GM03348 (cell line): ENCODE results near the gene EP400.

ENCODE experiments used
- DNase-seq: peaks from one replicate; pipeline ENCODE4 v3.0.0; 2012; ENCODE audit warnings: low spot score

The EP400 gene, protein sequence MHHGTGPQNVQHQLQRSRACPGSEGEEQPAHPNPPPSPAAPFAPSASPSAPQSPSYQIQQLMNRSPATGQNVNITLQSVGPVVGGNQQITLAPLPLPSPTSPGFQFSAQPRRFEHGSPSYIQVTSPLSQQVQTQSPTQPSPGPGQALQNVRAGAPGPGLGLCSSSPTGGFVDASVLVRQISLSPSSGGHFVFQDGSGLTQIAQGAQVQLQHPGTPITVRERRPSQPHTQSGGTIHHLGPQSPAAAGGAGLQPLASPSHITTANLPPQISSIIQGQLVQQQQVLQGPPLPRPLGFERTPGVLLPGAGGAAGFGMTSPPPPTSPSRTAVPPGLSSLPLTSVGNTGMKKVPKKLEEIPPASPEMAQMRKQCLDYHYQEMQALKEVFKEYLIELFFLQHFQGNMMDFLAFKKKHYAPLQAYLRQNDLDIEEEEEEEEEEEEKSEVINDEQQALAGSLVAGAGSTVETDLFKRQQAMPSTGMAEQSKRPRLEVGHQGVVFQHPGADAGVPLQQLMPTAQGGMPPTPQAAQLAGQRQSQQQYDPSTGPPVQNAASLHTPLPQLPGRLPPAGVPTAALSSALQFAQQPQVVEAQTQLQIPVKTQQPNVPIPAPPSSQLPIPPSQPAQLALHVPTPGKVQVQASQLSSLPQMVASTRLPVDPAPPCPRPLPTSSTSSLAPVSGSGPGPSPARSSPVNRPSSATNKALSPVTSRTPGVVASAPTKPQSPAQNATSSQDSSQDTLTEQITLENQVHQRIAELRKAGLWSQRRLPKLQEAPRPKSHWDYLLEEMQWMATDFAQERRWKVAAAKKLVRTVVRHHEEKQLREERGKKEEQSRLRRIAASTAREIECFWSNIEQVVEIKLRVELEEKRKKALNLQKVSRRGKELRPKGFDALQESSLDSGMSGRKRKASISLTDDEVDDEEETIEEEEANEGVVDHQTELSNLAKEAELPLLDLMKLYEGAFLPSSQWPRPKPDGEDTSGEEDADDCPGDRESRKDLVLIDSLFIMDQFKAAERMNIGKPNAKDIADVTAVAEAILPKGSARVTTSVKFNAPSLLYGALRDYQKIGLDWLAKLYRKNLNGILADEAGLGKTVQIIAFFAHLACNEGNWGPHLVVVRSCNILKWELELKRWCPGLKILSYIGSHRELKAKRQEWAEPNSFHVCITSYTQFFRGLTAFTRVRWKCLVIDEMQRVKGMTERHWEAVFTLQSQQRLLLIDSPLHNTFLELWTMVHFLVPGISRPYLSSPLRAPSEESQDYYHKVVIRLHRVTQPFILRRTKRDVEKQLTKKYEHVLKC (N-terminal part only)

DNA sequence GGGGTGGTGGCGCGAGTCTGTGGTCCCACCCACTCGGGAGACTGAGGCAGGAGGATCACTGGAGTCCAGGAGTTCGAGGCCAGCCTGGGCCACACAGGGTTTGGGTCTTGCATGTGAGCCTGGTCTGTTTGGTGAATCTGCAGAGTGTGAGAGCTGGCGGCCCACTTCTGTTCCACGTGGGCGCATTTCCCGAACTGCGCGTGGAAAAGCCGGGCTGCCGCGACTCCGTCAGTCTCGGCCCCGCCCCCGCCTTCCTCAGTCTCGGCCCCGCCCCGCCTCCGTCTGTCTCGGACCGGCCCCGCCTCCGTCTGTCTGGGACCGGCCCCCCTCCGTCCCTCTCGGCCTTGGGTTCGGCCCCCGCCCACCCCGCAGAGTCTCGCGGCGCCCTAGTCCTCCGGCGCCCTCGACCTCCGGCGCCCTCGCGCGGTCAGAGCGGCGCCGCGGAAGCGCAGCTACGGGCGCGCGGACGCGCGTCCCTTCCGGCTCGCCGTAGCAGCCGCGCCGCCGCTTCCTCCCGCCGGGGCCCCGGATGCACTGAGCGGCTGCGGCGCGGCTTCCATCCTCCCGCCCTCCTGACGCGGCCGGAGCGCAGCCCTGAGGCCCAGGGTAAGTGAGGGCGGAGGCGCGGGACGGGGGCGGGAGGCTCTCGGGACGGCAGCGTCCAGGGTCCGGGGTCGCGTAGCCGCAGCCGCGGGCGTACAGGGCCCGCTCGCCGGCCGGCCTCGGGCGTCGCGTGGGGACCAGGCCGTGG lies at the start of gene EP400:
Gene EP400 (plus strand): TSS at position 512 of the 751 bp plus-strand sequence. CDS start 10,678 bp downstream, outside the sequence.
- DNase-seq = peak; percentile 99

DNA sequence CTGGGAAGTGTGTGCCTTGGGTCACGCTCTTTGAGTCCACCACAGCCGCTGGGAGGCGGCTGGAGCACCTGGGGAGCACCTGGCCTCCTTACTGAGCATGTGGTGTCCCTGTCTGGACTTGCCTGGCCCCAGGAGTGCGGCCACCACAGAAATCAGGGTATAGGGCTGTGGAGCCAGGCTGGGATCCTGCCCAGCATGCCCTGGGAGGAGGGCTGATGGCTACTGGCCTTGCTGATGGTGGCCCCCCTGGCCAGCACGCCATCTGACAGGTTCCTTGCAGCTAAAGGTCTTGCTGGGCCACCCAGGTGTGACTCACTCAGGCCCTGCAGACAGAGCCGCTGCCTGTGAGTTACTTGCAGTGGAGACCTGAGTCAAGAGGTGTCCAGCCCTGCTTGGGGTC lies 49.3 kb upstream of the EP400 start:
- no peak for DNase-seq

DNA sequence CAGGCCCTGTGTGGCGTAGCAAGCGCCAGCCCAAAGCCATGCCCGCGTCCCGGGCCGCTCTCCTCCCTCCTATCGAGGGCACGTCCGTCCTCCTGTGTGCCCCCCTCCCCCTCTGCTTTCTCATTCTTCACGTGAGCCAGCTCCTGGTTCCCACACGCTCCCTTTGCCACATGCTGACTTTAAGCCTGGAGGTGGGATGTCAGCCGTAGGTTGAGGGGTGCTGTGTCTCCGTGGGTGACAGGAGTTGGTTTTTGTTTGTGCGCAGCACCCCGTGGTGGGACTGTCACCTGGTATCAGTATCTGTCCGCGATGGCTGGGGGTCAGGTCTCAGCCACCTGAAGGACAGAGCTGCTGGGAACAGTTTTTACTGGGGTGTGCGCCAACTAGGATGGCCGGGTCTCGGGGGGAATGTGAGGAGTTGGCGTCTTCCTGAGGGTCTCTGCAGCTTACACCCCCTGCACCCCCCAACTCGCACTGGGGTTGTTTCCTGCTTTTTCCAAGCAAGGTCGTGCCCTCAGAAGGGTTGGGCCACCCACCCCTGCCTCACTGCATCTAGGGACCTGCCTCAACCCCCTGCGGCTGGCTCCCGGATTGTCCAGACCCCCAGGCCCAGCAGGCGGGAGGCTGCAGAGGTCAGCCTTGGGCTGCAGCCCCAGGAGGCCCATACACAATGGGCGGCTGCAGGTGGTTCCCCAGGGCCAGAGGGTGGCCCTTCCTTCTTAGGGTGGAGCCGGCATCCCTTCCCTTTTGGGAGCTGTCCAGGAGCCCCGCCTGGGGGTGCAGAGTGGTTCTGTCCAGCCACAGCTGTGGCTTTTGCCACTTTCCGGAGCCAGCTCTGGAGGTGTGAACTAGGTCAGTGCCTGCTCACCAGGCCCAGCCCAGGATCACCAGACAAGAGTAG lies 48.1 kb upstream of the EP400 start:
- no peak for DNase-seq

DNA sequence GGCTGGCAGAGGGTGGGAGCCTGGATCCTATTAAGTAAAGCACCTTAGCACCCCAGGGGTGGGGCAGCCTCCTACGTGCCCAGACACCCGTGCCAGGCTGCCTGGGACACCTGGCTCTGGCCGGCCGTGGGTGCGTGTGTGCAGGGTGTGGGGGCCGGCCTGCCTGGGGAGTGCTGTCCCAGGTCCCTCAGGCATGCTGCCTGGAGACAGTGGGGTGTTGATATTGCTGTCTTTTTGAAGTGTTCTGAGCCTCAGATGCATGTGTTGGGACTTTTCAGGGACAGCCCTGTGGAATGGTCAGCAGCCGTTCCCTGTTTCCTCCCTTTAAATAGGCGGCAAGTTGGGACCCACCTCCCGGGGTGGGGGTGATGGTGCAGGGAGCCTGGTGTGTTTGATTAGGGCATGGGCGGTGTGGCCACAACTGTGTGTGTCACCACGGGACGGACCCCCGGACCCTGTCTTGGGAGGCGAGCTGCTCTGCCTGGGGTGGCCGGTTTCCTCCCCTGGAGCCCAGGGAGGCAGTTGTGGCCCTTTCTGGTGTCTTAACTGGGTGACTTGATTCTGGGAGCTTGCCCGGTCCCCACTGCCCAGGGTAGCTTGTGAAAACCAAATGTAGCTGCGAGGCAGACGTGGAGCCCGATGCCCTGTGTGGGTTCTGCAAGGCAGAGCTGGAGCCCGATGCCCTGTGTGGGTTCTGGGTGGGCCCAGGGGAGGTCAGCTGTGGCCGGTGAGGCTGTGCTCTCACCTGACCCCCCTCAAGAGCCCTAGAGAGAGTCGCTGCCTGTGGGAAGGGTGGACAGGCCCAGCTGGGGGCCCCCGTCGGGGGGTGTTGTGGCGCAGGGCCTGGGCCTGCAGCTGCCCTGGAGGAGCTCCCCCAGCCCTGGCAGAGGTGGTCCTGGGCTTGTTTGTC lies 47.2 kb upstream of the EP400 start:
- DNase-seq = no peak

DNA sequence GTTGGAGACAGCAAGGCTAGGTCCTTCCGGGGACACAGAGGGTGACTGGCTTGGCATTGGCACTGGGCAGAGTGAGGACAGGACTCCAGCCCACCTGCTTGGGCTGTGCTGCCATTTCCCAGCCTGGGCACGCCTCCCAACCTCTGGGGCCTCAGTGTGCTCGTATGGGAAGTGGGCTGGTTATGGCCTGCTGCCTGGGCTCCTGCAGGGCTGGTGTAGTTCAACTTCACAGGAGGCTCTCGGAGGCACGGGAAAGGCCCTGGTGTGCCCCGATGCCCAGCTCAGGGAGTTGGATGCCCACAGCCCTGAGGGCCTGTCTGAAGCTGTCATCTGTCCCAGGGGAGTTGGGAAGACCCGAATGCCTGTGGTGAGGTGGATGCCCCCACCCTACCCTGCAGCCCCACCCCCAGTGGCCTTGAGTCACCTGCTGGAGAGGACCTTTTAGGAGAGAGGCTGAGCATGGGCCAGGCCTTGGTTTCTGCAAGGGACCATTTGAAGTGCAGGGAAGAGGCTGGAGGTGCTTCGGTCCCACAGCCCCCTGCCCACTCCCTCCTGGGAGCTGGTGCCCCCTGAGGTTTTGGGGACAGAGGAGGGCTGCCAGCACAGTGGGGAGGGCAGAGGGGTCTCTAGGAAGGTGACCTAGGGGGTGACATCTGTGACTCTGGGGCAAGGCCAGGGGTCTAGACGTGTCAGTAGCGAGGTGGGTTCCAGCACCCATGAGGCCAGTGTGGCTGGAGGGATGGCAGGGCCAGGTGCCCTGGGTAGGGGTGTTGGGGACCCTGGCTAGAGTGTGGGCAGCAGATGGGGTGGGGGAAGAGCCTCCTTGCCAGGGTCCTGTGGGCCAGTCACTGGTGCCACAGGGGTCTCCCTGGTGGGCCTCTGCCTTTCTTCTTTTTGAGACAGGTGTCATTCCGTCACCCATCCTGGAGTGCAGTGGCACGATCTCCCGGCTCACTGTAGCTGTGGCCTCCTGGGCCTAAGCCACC lies 46.2 kb upstream of the EP400 start:
- no peak for DNase-seq

DNA sequence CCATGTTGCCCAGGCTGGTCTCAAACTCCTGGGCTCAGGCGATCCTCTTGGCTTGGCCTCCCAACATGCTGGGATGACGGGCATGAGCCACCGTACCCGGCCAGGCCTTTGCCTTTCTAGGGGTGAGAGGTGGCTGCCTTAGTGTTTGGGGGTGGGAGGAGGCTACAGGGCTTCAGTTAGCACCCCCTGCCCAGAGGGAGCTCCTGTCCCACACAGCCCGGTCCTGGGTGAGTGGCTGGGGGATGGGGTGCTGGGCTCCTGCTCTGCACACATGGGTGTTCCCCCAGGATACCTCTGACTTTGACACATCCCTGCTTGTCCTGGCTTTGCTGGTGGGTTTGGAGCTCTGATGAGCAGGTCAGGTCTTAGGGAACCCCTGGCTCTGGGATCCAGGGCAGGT lies 45.4 kb upstream of the EP400 start:
- DNase-seq = no peak

DNA sequence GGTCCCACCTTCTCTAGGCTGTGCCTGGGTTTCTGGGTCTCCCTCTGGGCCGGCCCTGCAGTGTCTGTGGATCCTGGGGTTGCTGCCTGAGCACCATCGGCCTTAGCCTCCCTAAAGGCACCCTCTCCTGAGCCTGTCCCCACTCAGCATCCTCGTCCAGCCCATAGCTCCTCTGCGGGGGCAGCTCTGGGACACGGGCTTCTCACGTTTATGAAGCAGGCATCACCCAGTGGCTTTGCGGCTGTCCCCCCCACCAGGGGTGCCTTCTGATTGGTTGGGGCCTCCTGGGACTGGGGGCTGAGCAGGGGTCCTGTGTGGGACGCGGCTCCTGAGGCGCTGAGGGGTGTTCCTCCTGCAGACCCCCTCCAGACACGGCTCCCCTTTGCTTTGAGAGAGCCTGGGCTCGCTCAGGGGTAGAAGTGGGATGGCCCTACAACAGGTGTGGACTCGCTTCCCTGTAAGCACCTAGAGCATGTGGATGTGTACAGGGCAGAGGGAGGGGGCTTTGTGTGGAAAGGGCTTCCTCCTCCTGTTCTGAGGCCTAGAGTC lies 44.6 kb upstream of the EP400 start:
- DNase-seq = no peak

DNA sequence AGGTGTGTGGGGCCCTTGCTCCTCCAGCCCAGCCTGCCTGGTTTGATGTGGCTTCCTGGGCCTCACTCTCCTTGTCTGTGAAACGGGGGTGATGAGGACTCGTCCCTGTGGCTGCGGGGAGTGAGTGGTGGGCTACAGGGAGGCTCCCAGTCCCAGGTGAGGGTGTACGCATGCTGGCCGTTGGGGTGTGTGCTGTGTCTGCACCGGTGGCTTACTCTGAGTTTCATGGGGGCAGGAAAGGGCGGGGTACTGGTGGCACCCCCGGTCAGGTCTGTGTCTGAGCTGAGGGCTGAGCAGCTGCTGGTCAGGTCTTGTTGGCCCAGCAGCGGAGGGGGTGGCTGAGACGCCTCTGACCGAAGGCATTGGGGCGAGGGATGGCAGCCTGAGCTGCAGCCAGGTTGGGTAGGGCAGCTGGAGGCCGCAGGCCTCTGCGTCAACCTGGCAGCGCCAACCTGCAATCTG lies 44.1 kb upstream of the EP400 start:
- no peak for DNase-seq

DNA sequence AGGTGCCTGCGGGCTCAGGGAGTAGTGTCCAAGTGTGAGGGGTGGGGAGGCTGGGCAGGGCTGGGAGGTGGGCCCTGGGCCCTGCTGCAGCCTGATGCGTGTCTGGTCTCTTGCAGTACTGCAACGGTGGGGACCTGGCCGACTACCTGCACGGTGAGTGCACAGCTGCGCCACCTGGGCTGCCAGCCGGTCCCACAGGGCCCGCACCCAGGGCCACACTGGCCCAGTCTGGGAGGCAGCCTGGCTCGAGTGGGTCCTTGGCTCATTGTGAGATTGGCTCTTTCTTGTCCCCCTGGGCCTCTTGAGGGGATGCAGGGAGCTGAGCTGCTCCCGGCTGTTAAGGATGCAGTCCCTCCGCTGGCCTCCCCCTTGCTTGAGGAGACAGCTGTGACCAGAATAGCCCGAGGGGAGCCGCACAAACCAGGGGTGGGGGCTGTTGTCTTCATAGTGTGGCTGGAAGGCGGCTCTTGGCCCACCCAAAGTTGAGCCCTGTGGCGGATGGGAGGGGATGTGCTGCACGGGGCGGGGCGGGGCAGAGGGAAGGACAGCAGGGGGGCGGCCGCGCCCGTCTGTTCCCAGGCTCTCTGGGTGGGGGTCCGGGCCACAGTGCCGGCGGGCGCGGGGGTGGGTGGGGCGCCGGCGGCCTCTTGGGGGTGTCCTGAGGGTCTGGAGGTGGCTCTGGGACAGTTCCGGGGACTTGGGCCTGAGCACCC lies 42.2 kb upstream of the EP400 start:
- DNase-seq = no peak

DNA sequence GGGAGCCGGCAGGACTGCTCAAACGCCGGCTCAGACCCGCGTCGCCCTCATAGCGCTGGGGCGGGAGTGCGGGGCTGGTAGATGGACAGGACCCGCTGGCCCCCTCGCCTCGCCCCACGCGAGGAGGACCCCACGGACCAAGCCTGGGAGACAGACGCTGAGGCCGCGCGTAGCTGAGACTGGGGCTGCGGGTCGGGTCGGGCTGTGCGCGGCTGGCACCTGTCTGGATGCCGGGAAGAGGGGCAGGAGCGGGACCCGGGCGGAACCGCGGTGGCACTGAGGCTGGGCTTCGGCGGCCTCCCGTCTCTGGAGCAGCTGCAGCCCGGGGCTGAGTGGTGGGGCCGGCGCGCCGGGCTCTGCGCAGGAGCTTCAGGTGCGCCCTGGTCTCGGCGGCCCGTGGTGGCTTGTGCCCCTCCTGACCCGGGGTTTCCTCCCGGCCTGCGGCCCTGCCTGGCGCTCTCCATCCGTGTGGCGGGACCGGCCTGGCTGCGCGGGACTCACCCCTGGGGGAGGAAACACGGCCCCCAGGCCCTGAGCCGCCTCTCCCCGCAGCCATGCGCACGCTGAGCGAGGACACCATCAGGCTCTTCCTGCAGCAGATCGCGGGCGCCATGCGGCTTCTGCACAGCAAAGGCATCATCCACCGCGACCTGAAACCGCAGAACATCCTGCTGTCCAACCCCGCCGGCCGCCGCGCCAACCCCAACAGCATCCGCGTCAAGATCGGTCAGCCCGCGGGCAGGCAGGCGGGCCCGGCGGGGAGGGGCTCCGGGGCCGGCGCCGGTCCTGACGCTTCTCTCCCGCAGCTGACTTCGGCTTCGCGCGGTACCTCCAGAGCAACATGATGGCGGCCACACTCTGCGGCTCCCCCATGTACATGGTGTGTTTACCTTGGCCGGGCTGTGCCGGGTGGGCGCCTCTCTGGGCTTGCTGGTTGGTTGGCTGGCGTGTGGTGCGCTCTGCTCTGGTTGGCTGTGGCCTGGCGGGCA lies 41.4 kb upstream of the EP400 start:
- no peak for DNase-seq

DNA sequence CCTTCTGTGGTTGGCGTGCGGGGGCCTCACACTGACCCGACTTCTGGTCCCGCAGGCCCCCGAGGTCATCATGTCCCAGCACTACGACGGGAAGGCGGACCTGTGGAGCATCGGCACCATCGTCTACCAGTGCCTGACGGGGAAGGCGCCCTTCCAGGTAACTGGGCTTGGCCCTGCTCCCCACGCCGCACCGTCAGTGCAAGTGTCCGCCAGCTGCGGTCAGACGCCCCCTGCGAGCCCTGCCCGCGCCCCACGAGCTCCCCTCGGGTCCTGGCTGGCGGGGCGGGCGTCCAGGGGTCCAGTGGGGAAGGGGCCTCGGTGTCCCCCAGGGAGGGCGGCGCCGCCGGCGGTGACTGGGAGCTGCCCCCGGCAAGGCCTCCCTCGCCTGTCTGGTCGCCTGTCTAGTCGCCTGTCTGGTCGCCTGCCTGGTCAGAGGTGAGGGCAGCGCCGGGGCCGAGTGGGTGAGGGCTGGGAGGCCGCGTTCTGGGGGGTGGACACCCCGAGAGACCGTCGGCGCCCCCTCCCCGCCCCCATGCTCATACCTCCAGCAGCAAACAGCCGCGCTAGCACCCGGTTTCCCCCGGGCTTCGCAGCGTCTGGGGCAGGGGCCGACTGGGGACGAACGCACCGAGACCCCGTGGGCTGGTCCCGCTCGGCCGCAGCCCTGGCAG lies 40.5 kb upstream of the EP400 start:
- DNase-seq = no peak

DNA sequence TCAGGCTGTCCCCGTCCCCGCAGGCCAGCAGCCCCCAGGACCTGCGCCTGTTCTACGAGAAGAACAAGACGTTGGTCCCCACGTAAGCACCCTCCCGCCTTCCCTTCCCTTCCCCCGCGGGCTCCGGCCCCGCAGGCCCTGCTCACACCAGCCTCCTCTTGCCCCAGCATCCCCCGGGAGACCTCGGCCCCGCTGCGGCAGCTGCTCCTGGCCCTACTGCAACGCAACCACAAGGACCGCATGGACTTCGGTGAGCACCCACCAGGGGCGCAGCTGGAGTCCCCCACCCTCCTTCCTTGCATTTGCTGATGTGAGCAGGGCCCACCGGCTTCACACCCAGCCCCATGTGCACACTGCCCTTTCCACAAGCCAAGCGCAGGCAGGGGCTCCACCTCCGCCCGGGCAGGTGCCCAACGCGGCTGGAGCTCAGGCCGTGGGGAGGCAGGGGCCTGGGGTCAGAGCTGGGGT lies 40.0 kb upstream of the EP400 start:
- no peak for DNase-seq

DNA sequence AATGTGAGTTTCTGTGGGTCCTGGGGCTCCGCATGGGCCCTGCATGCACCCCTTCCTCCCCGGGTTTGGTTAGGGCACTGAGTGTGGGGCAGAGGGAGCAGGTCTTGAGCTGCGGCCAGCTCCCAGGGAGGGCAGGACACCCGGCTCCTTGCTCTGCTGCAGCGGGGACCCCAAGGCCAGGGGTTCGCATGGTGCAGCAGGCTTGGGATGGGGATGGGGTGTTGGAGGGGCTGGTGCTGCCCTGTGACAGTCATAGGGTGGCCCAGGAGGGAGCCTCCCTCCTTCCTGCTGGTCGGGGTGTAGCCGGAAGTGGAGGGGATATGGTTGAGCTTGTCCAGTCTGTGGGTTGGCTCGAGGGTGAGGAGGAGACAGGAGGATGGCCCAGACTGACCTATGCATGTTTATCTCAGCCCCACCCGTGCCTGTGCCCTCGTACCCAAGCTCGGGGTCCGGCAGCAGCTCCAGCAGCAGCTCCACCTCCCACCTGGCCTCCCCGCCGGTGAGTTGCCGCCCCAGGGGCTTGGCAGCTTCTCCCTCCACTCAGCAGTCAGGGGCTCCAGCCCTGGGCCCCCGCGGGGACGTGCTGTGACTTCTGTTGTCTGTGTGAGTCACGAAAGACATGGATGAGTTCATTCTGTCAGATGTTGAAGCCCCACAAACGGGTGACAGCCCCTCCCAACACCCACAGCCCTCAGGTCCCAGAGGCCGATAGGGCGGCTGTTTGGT lies 39.3 kb upstream of the EP400 start:
- no peak for DNase-seq

DNA sequence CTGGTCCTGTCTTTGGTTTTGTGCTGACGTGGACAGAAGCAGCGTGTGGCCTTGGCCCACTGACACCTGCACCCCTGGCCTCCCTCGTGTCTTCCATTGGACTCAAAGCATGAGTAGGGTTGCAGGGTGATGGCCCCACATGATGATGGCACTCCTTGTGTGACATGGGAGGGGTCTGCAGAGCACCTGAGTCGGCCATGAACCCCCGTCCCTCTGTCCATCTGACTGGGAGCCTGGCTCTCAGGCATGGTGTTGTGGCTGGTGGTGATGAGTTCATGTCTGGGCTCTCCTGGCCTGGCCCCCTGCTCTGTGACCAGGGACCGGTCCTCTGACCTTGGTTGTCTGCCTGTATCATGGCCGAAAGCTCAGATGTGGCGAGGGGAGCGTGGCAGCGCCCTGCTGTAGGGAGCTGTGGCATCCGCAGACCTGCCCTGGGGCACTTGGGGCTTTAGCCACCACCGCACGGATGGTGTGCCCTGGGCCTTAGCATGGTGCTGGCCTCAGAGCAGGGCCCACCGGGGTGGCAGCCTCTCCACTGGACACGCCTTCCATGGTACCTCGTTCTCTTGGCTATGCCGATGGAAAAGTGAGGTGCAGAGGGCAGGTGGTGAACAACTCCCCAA lies 38.6 kb upstream of the EP400 start:
- DNase-seq = no peak
